ENCODE measurements around the gene KCNJ8. TPM values are rescaled to one million over a fixed set of nuclear protein-coding genes. Genes with fewer than 3 reads are reported as not detected.

Gene KCNJ8
- total and polyA plus RNA-seq, 4 donors: 10.9 to 44.2 (median 27.2) TPM

DNA sequence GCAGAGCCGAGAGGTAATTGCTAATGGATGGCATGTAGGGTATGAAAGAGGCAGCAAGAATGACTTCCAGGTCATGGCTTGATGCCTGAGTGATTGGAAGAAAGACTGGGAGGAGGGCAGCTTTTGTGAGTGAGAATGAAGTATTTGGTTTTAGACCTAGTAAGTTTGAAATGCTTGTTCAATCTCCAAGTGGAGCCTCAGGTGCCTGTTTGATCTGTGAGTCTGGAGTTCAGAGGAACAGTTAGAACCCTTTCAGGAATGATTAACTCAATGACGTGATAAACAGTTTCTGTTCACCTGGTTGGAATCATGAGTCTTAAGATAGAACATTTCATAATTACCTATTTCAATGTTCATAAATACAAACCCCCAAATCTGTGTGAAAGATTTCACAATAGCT, 10.4 kb downstream of the KCNJ8 start:
- Histone ChIP-seq H3K9me3 (ENCODE audit: control insufficient read depth in 4 of 4, low read length in 3 of 4) (no peaks in the 10 kb centered on the region), H3K4me3 (ENCODE audit: low read depth in 1 of 3, low read length in 3 of 3) (no peak overlapping the region), H3K27me3 (ENCODE audit: control insufficient read depth in 4 of 4, insufficient read depth in 4 of 4, low read length in 3 of 4) (no peaks in the 10 kb centered on the region), H3K4me1 (ENCODE audit: control insufficient read depth in 4 of 4, insufficient read depth in 4 of 4, low read length in 3 of 4) (peaks cover 0 to 24% (median 9%) of the 10 kb centered on the region in 4 donors), H3K27ac (ENCODE audit: low read depth in 1 of 2, low read length in 2 of 2) (peak overlapping the region; percentile 73 to 77), H3K9ac (ENCODE audit: low read depth in 1 of 2, low read length in 2 of 2) (peak overlapping the region in 1 of 2 donors; percentile 67), H3K36me3 (ENCODE audit: control insufficient read depth in 4 of 4, insufficient read depth in 3 of 4, low read depth in 1 of 4, low read length in 3 of 4) (peaks cover 0 to 17% (median 8%) of the 10 kb centered on the region in 4 donors)
- DNase-seq (ENCODE audit: low spot score): no peak
- WGBS: 40% methylated on average over 2 of the region's 2 CpGs
- TF ChIP-seq FOXA2 (IDR thresholded peaks at IDR 0.05) (no peak), REST (IDR thresholded peaks at IDR 0.05) (peak; percentile 11), NR2F2 (IDR thresholded peaks at IDR 0.05) (no peak), ZBTB33 (IDR thresholded peaks at IDR 0.05) (peak; percentile 38), RAD21 (IDR thresholded peaks at IDR 0.05) (peak in 1 of 2 donors; percentile 25), FOXA1 (IDR thresholded peaks at IDR 0.05) (no peak), SP1 (IDR thresholded peaks at IDR 0.05) (peak; percentile 62), GABPA (IDR thresholded peaks at IDR 0.05 in 1 of 2, conservative IDR thresholded peaks at IDR 0.05 in 1 of 2) (no peak), RXRA (IDR thresholded peaks at IDR 0.05) (peak; percentile 70 to 82), MAX (IDR thresholded peaks at IDR 0.05) (peak; percentile 33), HNF4G (IDR thresholded peaks at IDR 0.05) (no peak), TAF1 (conservative IDR thresholded peaks at IDR 0.05) (no peak), JUND (IDR thresholded peaks at IDR 0.05) (peak; percentile 66 to 72), YY1 (IDR thresholded peaks at IDR 0.05) (peak; percentile 52), HNF4A (conservative IDR thresholded peaks at IDR 0.05) (peak; percentile 84 to 91), EGR1 (IDR thresholded peaks at IDR 0.05; ENCODE audit: low read depth in 2 of 2) (no peak)
- TF ChIP-seq, protein P1, sequence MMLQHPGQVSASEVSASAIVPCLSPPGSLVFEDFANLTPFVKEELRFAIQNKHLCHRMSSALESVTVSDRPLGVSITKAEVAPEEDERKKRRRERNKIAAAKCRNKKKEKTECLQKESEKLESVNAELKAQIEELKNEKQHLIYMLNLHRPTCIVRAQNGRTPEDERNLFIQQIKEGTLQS (IDR thresholded peaks at IDR 0.05): no peak
- TF ChIP-seq, protein P2, sequence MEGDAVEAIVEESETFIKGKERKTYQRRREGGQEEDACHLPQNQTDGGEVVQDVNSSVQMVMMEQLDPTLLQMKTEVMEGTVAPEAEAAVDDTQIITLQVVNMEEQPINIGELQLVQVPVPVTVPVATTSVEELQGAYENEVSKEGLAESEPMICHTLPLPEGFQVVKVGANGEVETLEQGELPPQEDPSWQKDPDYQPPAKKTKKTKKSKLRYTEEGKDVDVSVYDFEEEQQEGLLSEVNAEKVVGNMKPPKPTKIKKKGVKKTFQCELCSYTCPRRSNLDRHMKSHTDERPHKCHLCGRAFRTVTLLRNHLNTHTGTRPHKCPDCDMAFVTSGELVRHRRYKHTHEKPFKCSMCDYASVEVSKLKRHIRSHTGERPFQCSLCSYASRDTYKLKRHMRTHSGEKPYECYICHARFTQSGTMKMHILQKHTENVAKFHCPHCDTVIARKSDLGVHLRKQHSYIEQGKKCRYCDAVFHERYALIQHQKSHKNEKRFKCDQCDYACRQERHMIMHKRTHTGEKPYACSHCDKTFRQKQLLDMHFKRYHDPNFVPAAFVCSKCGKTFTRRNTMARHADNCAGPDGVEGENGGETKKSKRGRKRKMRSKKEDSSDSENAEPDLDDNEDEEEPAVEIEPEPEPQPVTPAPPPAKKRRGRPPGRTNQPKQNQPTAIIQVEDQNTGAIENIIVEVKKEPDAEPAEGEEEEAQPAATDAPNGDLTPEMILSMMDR (IDR thresholded peaks at IDR 0.05; ENCODE audit: low read depth, low read length, missing input control): no peak
